GM19193 (cell line): ENCODE results near the gene PTPN9.
A peak's percentile ranks its signal among the peaks of the same experiment; 100 is the strongest.

Experiments
- POLR2A ChIP-seq: IDR thresholded peaks from 4 replicates; pipeline ENCODE4 v1.6.1; 2011; ENCODE audit not compliant: insufficient read depth, insufficient read length; ENCODE audit errors: extremely low read depth

PTPN9 gene

GRCh38 chr15:75451202-75451673 lies 127.9 kb downstream of the PTPN9 start:
- peak; percentile 37 for TF ChIP-seq POLR2A

- TF ChIP-seq POLR2A, result no peak
These were observed 128.6 kb downstream of the PTPN9 start for GRCh38 chr15:75450307-75451201.

GRCh38 chr15:75449585-75450306 lies 129.4 kb downstream of the PTPN9 start:
- TF ChIP-seq POLR2A, result no peak

DNA sequence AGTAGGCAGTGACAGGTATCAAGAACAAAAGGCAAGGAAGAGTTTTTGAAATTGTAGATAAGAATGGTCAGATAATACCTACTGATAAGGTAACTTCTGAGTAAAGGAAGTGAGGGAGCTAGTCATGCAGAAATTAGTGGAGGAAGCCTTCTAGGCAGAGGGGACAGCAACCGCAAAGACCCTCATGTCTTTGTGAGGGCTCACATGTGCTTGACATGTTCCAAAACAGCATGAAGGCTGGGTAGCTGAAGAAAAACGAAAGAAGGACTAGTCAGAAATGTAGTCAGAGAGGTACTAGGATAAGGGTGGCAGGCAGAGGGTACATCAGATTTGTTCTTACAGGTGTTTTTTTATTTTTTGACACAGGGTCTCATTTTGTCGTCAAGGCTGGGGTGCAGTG lies 133.0 kb downstream of the PTPN9 start:
- TF ChIP-seq POLR2A, result no peak

DNA sequence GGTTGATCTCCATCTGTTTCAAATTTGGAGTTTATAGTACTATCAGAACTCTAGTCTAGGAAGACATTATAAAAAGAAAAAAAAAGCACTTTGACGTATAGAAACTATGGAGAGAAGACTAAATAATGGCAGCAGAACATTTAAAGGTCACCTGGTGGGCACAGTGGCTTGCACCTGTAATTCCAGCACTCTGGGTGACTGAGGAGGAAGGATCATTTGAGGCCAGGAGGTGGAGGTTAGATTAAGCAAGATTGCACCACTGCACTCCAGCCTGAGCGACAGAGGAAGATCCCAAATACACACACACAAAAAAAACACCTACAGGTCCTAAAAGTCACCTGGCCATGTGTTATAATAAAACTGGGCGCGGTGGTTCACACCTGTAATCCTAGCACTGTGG lies 141.4 kb downstream of the PTPN9 start:
- TF ChIP-seq POLR2A, result no peak

DNA sequence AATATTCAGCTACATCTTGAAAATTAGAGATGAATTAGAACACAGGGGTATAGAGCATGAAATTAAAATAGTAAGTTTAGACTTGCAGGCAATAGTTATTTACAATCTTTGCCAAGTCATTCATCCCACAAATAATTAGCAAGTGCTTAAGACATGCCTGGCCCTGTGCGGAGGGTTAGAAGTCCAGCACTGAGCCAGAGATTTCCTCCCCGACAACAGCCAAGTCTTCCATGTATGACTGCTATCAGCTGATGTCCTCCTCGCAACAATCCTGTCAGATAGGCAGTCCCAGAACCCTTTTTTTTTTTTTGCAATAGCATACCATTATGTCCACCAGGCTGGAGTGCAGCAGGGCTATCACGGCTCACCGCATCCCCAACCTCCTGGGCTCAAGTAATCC lies 142.2 kb downstream of the PTPN9 start:
- no peak for TF ChIP-seq POLR2A

DNA sequence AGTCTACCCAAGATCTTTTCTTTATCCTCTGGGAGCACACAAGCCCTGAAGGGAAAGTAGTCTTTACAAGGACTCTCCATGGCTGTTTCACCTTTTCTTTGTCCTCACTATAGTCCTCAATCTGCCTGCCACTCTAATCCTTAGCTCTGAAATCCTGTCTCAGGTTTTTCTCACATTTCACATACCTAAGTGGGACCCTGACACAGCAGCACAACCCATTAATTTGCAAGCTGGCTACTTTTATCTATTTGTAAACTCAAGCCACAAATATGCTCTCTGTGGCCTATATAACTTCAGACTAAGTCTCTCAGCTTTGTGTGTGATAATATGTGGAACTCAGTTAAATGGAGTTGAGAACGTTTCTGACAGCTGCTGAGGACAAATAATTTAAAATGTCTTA lies 147.4 kb downstream of the PTPN9 start:
- TF ChIP-seq POLR2A, result no peak

- no peak for TF ChIP-seq POLR2A
These were observed 147.8 kb downstream of the PTPN9 start for GRCh38 chr15:75431270-75431669.

DNA sequence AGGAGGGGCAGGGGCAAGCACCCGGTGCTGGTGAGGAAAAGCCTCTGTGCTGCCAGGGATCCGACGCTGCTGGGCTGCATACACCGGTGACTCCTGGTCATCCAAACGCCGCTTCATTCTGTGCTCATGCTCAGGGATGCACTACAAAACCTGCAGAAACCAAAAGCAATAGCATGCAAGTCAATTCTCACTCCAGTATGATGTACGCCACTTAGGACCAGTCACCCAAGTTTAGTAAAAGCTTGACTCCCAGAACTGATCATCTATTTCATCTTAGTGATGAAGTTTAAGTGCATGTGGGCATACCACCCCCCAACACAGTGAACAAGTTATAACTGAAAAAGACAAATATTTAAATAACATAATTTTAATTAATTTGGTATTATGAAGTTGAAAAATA lies 148.9 kb downstream of the PTPN9 start:
- TF ChIP-seq POLR2A, result no peak

DNA sequence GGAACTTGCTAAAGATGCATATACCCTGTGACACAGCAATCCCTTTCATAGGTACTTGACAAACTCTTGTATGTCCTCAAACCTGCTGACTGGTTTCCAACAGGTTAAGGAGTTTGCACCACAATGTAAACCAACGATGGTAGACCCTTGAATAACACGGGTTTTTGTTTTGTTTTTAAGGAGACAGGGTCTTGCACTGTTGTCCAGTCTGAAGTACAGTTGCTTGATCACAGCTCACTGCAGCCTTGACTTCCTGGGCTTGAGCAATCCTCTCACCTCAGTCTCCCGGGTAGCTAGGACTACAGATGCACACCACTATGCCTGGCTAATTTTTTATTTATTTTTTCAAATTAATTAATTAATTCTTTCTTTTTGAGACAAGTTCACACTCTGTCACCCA lies 151.0 kb downstream of the PTPN9 start:
- no peak for TF ChIP-seq POLR2A

DNA sequence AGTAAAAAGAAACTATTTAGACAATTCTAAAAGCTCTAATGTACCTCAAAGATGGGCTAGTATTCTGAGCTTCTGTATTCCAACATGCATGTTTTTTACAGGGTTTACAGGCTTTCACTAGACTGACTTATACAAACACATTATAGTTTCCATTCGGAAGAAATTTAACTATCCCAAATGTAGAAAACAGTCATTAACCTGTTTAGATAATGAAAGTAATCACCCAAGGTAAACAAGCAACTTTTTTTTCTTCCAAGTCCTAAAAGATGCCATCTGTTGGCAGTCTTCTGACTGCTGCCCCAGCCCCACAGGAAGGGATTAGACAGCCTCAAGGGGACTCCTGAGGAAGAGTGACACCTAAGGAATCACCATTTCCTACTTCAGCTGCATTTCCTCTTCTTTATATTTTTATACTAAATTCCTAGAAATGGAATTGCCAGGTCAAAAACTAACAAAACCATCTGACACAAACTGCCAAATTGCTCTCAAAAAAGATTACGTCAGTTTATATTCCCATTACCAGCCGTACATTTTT lies 153.1 kb downstream of the PTPN9 start:
- no peak for TF ChIP-seq POLR2A

DNA sequence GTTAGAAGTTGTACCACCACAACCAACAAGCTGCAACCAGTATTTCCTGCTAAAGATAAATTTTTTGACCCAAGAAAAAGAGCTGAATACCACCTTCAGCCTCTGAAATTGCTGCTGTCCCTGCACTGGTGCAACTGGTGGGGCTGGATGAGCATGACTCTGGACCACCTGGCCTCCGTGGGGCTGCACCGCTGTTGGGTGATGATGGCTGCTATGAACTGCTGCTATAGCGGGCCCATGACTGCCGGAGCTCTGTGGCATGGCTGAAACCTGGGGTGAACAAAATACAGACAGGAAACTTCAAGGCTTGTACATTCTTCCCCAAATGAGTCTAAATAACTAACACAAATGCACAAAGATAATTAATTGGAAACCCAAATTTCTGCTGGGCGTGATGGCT lies 156.6 kb downstream of the PTPN9 start:
- TF ChIP-seq POLR2A, result no peak

- TF ChIP-seq POLR2A, result no peak
These were observed 158.4 kb downstream of the PTPN9 start for GRCh38 chr15:75420698-75421097.

DNA sequence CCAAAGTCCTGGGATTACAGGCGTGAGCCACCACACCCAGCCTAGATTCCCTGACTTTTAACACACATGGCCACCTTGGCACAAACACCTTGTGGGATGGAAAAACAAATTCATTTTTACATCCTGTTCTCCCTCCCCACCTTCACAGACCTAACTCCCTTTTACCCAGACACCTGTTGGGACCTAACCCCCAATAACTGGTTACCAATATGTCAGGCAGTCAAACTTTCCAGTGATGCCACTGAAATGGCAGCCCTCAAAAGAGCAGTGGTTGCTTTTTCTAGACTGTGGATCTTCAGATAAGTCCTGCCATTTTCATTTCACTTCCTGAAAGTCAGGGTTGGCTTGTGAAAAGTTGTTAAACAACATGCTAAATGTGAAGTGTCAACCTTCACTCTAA lies 162.5 kb downstream of the PTPN9 start:
- no peak for TF ChIP-seq POLR2A
